GM12875 (cell line): ENCODE measurements around the gene KCNAB2.

Source experiments
- H3K4me3 ChIP-seq: one replicate; pipeline ENCODE4 v1.5.1; 2011; ENCODE audit warnings: low read depth, low read length, control low read depth
- CTCF ChIP-seq: IDR thresholded peaks from 2 replicates; pipeline ENCODE4 v1.5.1; 2011; ENCODE audit warnings: low read depth, mild to moderate bottlenecking, control low read depth, inconsistent platforms, low read length, moderate library complexity, borderline replicate concordance; ENCODE audit not compliant: insufficient read depth

KCNAB2 gene

DNA sequence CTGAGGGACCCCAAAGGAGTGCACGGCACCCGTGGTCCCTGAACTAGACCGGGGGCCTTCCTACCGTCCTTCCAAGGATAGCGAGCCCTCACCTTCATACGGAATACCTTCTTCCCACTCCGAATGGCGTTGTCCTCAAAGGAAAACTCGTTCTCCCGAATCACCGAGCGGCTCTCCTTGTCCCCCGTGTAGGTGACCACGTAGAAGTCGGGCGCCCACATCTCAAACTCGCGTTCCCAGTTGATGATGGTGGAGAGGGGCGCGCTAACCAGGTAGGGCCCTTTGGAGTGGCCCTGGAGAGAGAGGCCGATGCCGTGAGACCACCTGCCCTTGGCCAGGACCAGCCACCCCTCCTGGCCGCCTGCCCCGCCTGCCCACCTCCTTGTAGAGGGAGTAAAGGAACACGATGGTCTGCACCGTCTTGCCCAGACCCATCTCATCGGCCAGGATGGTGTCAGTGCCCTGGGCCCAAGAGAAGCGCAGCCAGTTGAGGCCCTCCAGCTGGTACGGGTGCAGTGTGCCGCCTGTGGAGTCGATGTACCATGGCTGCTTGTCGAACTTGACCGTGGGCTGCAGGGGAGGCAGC is 96.4 kb downstream of the KCNAB2 start:
- no peak for TF ChIP-seq CTCF
- H3K4me3 ChIP-seq: no peak overlapping the region

DNA sequence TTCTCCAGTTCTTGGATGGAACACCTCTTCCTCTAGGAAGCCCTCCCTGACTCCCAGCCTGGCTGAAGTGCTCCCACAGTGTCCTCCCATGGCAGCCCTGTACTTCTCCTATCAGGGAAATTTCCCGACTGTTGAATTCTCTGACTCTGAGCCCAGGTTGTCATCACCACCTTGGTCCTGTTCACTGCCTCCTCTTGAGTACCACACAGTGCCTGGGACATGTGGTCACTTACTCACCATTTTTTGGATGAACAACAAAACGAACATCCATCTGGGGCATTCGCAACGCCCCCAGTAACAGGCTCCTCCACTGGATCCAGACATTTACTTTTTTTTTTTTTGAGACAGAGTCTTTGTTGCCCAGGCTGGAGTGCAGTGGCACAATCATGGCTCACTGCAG is 97.0 kb downstream of the KCNAB2 start:
- no peak overlapping the region for H3K4me3 ChIP-seq
- TF ChIP-seq CTCF: no peak

DNA sequence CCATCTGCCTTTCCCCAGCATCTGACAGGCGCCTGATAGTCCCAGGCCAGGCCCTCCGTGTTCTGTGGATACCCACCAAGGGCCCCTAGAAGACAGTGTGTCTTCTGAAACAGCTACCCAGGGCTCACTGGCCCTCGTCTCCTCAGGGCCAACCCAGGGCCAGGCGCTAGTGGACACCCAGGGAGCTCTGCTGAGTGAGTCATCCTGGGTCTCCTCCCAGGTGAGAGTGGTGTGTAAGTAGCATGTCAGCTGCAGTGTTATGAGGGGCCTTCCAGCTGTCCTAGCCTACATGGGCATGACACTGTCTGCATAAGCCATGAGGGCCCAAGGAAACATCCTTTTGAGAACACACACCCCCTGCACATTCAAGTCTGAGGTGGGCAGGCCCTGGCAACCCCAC is 97.7 kb downstream of the KCNAB2 start:
- no peak for TF ChIP-seq CTCF
- H3K4me3 ChIP-seq: no peak overlapping the region

DNA sequence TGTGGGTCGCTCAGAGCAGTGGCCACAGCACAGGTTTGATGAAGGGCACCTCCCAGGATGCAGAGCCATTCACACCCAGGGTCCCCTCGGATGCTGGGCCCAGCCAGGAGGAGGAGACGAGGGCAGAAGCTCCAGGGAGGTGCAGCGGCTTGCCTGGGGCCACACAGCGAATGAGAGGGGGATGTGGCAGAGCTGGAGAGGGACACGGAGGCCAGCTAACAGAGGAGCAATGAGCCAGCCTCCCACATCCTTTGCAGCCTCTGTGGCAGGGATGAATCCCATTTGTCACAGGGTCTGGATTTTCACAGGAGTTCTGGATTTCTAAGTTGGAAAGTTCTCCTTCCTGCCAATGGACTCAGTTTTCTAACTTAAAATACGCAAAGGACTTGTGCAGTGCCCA is 98.5 kb downstream of the KCNAB2 start:
- TF ChIP-seq CTCF: no peak

GRCh38 chr1:6144647-6145395 is 99.1 kb downstream of the KCNAB2 start:
- TF ChIP-seq CTCF: no peak
- no peak overlapping the region for H3K4me3 ChIP-seq

More for the DNA sequence above, 98.5 kb downstream of the KCNAB2 start:
- H3K4me3 ChIP-seq: no peak overlapping the region

- no peak for TF ChIP-seq CTCF
- no peak overlapping the region for H3K4me3 ChIP-seq
These were observed 99.7 kb downstream of the KCNAB2 start for GRCh38 chr1:6145396-6145750.

GRCh38 chr1:6145864-6146410 is 100.2 kb downstream of the KCNAB2 start:
- no peak for TF ChIP-seq CTCF
- no peak overlapping the region for H3K4me3 ChIP-seq
